ENCODE data around the gene UGT1A3.

Gene UGT1A3

GRCh38 chr2:233796254-233796653 lies 67.4 kb downstream of the UGT1A3 start:
- no peak for DNase-seq

DNA sequence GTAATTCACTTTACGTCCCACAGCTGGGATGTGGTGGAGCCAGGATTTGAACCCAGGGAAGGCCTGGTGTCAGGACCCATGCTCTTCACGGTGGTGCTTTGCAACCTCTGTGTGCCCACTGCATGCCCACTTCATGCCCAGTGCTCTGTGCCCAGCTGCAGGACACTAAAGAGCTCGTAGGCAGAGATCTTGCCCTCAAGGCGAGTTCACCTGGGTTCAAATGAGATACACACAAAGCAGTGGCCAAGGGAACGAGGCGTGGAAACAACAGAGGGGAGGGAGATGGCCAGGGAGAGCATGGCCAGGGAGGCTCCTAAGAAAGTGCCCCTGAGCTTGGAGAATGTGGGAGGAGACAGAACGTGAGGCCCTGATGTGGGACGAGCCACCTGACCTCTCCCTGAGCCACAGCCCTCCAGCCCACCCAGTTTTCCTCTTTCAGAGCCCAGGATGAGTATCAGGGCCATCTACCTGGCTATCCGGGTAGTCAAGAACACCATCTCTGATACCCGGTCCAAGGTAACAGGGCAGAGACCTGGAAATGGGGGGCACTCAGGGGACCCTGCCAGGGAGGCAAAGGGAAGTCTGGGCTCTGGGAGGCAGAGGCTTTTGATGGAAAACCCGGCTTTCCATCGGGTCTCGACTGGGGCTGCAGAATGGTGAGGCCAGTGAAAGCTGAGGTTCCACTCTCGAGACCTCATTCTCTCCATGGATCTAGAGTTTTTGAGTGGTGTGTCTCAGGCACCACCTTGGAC lies 69.7 kb downstream of the UGT1A3 start:
- no peak for DNase-seq

DNA sequence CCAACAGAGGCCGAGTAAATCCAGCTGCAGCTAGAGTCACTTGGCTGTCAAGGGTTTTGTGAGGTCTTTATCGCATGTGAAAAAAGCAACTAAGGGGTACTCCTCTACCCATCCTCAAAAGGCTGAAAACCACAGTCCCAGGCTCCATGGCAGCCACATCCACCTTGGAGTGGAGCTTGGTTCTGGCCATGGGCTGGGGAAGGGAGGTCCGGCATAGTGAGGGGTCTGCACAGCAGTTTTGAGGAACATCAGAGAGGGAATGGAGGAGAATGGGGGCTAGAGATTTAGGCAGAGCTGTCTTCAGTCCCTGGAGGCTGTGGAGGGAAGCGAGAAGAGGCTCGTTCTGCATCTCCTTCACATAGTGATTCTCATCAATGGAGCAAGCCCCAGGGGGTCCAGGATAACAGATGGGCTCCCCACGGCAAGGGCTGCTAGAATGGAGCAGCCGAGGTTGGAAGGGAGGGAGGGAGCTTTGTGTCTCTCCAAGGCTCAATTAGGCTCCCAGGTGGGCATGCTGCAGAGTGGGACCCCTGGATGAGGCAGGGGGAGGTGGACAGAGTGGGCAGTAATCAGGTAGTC lies 70.3 kb downstream of the UGT1A3 start:
- no peak for DNase-seq

DNA sequence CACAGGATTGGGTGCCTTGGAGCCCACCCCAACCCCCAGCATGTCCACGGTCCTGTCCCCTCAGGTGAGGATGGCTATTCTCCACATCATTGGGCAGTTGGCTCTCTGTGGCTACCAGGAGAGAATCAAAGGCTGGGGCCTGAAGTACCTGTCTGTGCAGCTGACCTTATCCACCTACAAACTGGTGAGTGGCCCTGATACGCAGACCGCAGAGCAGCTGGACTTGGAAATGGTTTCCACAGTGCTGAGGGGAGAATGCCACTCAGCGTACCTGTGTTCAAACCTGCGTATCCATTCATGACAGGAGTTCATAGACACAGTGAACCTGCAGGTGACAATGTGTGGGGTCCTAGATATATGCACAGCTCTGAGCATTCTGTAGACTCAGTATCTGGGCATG lies 70.9 kb downstream of the UGT1A3 start:
- no peak for DNase-seq

DNA sequence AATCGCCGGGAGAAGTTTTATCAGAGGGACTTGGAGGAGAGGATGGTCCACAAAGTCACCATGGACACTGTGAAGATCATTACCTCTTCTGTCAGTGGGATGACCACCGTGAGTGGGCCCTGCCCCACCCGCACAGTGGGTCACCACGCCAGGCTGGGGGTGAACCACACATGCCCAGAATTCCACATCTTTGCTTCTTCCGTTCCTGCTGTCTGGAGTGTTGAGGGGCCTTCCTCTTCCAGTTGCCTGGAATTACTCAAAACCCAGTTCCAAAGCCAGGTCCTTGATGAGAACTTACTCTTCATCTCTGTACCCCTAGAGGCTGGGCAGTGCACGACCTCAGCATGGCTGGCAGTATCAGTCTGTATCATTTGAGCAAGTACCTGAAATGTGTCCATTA lies 71.4 kb downstream of the UGT1A3 start:
- no peak for DNase-seq

- no peak for DNase-seq
These were observed 72.7 kb downstream of the UGT1A3 start for GRCh38 chr2:233801357-233802131.

- no peak for DNase-seq
These were observed 73.4 kb downstream of the UGT1A3 start for GRCh38 chr2:233802132-233802815.

- no peak for DNase-seq
These were observed 74.6 kb downstream of the UGT1A3 start for GRCh38 chr2:233803292-233803911.

DNA sequence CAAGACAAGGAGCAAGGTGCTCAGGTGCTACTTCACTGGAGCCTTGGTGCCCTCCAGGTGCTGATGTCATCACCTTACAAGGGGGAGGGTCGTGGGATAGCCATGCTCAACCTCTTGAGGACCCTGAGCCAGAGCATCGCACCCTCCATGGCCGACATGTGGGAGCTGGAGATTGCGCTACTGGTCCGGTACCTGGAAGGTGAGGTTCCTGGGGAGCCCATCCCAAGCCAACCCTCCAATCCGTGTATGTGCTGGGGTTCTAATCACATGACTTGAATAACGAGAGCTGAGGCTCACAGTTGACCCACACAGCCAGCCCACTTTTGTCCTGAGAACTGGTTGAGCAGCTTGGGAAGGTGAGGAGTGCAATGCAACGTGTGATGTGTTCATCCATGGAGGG lies 75.2 kb downstream of the UGT1A3 start:
- DNase-seq, result no peak

DNA sequence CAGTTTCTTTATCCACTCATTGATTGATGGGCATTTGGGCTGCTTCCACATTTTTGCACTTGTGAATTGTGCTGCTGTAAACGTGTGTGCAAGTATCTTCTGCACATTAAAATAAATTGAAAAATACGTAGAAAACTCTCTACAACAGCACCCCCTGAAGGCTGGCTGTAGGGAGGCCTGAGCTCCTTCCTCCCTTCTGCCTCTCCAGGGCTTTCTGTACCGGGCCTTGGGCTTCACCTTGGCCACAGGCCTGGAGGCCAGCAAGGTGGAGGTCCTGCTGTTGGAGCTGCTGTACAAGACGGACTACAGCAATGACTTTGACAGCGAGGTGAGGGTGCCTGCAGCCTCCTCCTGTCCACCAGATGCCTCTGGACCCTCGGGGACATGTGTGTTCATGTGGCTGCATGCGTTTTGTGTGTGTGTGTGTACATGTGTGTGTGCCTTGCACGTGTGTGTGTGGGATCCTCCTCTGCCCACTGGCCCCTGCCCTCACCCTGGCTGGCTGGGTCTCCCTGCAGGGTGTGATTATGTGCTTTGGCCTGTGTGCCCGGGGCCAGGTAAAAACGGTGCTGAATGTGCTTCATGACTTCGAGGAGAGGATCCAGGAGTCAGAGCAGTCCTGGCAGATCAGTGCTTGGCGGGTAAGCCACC lies 78.5 kb downstream of the UGT1A3 start:
- no peak for DNase-seq

- no peak for DNase-seq
These were observed 79.4 kb downstream of the UGT1A3 start for GRCh38 chr2:233807966-233808935.

GRCh38 chr2:233810385-233810784 lies 81.5 kb downstream of the UGT1A3 start:
- DNase-seq, result no peak

- DNase-seq, result no peak
These were observed 82.2 kb downstream of the UGT1A3 start for GRCh38 chr2:233811087-233811486.

DNA sequence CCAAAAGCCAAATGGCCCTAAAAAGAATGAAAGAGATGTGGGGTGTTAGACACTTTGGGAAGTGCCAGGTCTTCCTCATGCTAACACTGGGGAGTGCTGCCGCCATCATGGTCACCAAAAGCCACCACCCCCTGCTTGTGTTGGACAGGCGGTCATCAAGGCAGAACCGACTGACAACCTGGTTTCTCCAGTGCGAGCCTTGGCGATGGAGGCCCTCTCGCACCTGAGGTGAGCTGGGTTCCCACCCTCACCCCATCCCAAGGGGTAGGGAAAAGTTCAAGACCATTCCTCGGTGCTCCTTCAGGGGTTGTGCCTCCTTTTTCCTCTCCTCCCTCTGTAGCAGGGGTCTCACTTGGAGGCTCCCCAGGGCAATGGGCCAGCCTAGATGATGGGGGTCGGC lies 82.9 kb downstream of the UGT1A3 start:
- no peak for DNase-seq

- no peak for DNase-seq
These were observed 84.6 kb downstream of the UGT1A3 start for GRCh38 chr2:233813236-233814055.

- DNase-seq, result no peak
These were observed 85.4 kb downstream of the UGT1A3 start for GRCh38 chr2:233814056-233814835.

- no peak for DNase-seq
These were observed 87.0 kb downstream of the UGT1A3 start for GRCh38 chr2:233815861-233816260.

- DNase-seq, result no peak
These were observed 87.5 kb downstream of the UGT1A3 start for GRCh38 chr2:233816334-233816733.

DNA sequence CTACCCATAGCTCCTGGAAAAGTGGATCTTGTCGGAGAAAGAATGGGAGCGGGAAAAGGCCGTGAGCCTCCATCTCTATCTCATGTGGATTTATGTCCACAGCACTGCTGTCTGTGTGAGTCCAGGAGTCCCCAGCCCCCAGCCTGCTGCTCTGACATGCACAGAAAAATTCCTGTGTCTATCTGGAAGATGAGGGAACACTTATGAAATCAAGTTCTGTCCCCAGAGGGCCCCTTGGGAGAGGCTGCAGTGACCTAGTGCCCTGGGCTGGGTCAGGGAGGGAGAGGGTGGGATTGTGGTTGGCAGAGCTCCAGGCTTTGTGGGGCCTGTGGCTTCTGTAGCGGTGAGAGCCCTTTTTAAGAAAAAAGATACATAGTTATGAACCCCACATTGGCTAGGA lies 87.9 kb downstream of the UGT1A3 start:
- no peak for DNase-seq

Measured in fibroblast of skin of back (primary cell).